Right atrium auricular region (tissue), 2 donors: ENCODE results near the gene KL. TPM values are rescaled to one million over a fixed set of nuclear protein-coding genes. Genes with fewer than 3 reads are reported as not detected.

Experiments used
- DNase-seq: peaks from one replicate; pipeline ENCODE4 v3.0.0-alpha.2; 2019; ENCODE audit warnings: low spot score
- H3K27ac ChIP-seq, 2 donors: fragments of 200-600 bp; sonication (generic); 1 replicate in 1 of 2; 2 replicates in 1 of 2; pipeline ENCODE4 v1.5.1; 2016 to 2019
- H3K27me3 ChIP-seq, 2 donors: fragments of 200-600 bp; sonication (generic); one replicate each; pipeline versions ENCODE4 v1.5.1 to v1.6.0; 2017 to 2019
- H3K36me3 ChIP-seq: fragments of 200-600 bp; sonication (generic); one replicate; pipeline ENCODE4 v1.5.1; 2016
- H3K4me1 ChIP-seq, 2 donors: fragments of 200-600 bp; sonication (generic); one replicate each; pipeline versions ENCODE4 v1.5.1 to v1.6.0; 2017 to 2019
- H3K4me3 ChIP-seq, 2 donors: fragments of 200-600 bp; sonication (generic); 1 replicate in 1 of 2; 2 replicates in 1 of 2; pipeline ENCODE4 v1.5.1; 2017 to 2019; ENCODE audit warnings: mild to moderate bottlenecking in 1 of 2, moderate library complexity in 1 of 2
- H3K9me3 ChIP-seq, 2 donors: fragments of 200-600 bp; sonication (generic); one replicate each; pipeline ENCODE4 v1.5.1; 2019
- total RNA-seq, 2 donors: library from RNA; depleted of rRNA; stranded (reverse); fragments of >200 nt; gene quantifications; one replicate each; pipeline ENCODE4 v1.1.0, GENCODE V29; 2016
- TF ChIP-seq, protein P1 (sequence below), 2 donors: fragments of 200-600 bp; sonication (generic); IDR thresholded peaks; one replicate each; pipeline ENCODE4 v1.5.1; 2019; ENCODE audit warnings: antibody characterized with exemption in 2 of 2

The KL gene
- total RNA-seq, 2 donors from 2014 or later: 1.4 to 2.4 TPM

DNA sequence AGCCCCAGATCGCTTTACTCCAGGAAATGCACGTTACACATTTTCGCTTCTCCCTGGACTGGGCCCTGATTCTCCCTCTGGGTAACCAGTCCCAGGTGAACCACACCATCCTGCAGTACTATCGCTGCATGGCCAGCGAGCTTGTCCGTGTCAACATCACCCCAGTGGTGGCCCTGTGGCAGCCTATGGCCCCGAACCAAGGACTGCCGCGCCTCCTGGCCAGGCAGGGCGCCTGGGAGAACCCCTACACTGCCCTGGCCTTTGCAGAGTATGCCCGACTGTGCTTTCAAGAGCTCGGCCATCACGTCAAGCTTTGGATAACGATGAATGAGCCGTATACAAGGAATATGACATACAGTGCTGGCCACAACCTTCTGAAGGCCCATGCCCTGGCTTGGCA is 44.6 kb downstream of the KL start:
- Histone ChIP-seq H3K36me3 (no peaks in the 10 kb centered on the region), H3K27me3 (no peaks in the 10 kb centered on the region), H3K9me3 (no peaks in the 10 kb centered on the region), H3K27ac (no peak overlapping the region), H3K4me1 (peaks cover 0 to 12% of the 10 kb centered on the region in 2 donors), H3K4me3 (no peak overlapping the region)
- no peak for DNase-seq
- TF ChIP-seq, protein P1, sequence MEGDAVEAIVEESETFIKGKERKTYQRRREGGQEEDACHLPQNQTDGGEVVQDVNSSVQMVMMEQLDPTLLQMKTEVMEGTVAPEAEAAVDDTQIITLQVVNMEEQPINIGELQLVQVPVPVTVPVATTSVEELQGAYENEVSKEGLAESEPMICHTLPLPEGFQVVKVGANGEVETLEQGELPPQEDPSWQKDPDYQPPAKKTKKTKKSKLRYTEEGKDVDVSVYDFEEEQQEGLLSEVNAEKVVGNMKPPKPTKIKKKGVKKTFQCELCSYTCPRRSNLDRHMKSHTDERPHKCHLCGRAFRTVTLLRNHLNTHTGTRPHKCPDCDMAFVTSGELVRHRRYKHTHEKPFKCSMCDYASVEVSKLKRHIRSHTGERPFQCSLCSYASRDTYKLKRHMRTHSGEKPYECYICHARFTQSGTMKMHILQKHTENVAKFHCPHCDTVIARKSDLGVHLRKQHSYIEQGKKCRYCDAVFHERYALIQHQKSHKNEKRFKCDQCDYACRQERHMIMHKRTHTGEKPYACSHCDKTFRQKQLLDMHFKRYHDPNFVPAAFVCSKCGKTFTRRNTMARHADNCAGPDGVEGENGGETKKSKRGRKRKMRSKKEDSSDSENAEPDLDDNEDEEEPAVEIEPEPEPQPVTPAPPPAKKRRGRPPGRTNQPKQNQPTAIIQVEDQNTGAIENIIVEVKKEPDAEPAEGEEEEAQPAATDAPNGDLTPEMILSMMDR (IDR thresholded peaks at IDR 0.05): no peak

DNA sequence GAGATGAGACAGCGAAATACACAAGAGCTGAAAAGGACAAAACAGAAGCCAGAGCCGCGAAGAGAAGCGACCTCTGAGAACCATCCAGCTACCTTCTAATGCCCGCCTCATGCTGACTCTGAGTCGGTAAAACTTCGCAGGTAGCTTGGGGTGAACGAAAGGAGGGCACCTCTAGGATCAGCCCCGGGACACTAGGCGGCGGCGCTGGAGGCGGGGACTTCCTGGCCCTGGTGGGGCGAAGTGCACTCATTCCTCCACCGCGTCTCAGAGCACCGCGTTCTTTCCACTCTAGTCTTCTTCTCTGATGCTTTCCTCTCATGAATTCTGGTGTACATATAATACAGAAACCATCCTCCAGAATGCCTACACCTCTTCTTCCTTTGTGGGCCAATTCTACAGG is 50.1 kb downstream of the KL start:
- H3K27me3 ChIP-seq: no peaks in the 10 kb centered on the region
- no peaks in the 10 kb centered on the region for H3K4me1 ChIP-seq
- TF ChIP-seq, protein P1 (IDR thresholded peaks at IDR 0.05): no peak
- H3K9me3 ChIP-seq: no peaks in the 10 kb centered on the region
- H3K27ac ChIP-seq: no peak overlapping the region
- DNase-seq: no peak
- H3K4me3 ChIP-seq: no peak overlapping the region
- no peaks in the 10 kb centered on the region for H3K36me3 ChIP-seq

DNA sequence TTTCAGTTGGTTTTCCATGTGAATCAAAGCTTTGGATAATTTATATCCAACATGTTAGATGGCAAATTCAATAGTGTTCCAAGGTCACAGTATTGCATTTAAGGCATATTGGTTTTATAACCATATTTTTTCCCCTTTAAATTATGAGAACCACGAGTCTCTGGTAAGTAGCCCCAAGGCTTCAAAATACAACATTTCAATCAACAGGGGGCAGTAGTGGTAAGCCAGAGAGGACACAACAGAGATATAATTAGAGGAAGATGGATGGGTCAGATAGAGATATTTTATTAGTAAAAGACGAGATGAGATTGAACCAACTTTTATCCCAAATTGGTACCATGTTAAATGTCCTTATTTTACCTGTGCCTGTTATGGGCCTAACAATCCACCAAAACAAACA is 53.1 kb downstream of the KL start:
- Histone ChIP-seq H3K27ac (no peak overlapping the region), H3K4me3 (no peak overlapping the region), H3K36me3 (no peaks in the 10 kb centered on the region), H3K27me3 (no peaks in the 10 kb centered on the region), H3K4me1 (no peaks in the 10 kb centered on the region), H3K9me3 (no peaks in the 10 kb centered on the region)
- TF ChIP-seq, protein P1 (IDR thresholded peaks at IDR 0.05): peak in 1 of 2 donors; percentile 29
- DNase-seq: no peak

DNA sequence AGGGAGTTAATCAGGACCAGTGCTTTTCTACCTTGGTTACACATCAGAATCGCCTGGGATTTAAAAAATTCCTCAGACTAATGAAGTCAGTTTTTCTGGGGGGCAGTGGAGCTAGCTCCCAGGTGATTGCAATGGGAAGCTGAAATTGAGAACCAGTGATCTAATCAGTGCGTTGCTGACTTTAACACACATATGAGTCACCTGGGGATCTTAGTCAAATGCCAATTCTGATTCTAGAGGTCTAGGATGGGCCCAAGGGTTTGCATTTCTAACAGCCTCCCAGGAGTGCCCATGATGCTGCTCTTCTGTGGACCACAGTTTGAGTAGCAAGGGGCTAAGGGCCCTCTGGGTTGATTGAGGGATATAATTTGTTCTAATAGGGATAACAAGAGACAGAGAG is 54.5 kb downstream of the KL start:
- Histone ChIP-seq H3K9me3 (no peaks in the 10 kb centered on the region), H3K27ac (no peak overlapping the region), H3K36me3 (no peaks in the 10 kb centered on the region), H3K4me3 (no peak overlapping the region), H3K4me1 (no peaks in the 10 kb centered on the region), H3K27me3 (no peaks in the 10 kb centered on the region)
- TF ChIP-seq, protein P1 (IDR thresholded peaks at IDR 0.05): no peak
- no peak for DNase-seq

DNA sequence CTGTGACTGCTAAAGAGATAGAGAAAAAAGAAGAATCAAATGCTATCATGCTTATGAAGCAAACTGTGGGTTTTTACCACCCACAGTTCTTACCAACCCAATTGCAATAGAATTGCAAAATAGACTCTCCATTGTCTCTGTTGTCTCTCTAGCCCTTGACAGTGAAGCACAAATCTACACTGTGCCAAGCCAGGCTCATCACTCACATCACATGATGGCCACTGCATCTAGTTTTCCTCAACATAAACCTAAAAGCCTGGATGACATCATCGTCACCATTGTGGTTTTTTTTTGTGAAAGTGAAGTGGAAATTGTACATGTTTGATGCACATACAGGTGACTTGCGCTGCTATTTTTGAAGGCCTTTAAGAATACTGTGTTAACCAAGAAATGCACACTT is 56.1 kb downstream of the KL start:
- no peaks in the 10 kb centered on the region for H3K4me1 ChIP-seq
- H3K4me3 ChIP-seq: no peak overlapping the region
- H3K27ac ChIP-seq: no peak overlapping the region
- TF ChIP-seq, protein P1 (IDR thresholded peaks at IDR 0.05): no peak
- no peaks in the 10 kb centered on the region for H3K27me3 ChIP-seq
- H3K9me3 ChIP-seq: no peaks in the 10 kb centered on the region
- H3K36me3 ChIP-seq: no peaks in the 10 kb centered on the region
- no peak for DNase-seq

DNA sequence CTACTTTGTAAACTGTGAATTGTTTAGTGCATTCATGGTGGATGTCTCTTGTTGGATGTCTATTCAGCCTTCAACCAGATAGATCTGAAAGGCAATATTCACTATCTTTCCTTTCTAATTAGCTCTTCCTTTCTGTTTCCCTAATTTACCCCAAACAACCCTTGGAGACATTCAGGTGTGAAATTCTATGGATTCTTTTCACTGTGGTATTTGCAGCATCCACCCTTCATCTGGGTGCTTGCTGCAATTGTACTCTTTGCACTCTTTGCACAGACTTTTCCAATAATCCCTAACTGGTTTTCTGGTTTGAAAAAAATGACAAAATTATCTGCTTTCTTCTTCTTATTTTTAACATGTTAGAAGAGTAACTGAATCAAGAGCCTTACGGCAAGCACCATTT is 56.5 kb downstream of the KL start:
- H3K4me3 ChIP-seq: no peak overlapping the region

More for the DNA sequence above, 56.5 kb downstream of the KL start:
- Histone ChIP-seq H3K4me1 (no peaks in the 10 kb centered on the region), H3K27me3 (no peaks in the 10 kb centered on the region), H3K27ac (no peak overlapping the region), H3K36me3 (no peaks in the 10 kb centered on the region), H3K9me3 (no peaks in the 10 kb centered on the region)
- DNase-seq: no peak
- TF ChIP-seq, protein P1 (IDR thresholded peaks at IDR 0.05): no peak
